K562 (cell line): ENCODE results near the gene CRYBB2. TPM values are rescaled to one million over a fixed set of nuclear protein-coding genes. Genes with fewer than 3 reads are reported as not detected.

Source experiments
- ATAC-seq: fragments of 200-7000 bp; cut with Tn5 transposase; 3 replicates; pipeline ENCODE4 v1.9.1; 2020; ENCODE audit warnings: moderate library complexity
- BruUV-seq: library from RNA; stranded (reverse); fragments of 400-500 nt; replicated peaks from 2 replicates; lab custom pipeline; 2021; lab: Mats Ljungman, UMichigan
- CTCF ChIA-PET: fragments of 300-600 bp; formaldehyde crosslinking; extraction: SDS; loops from one replicate; lab custom pipeline; 2021; ENCODE audit warnings: low intra/inter-chr PET ratio; lab: Yijun Ruan, JAX
- POLR2A ChIA-PET: fragments of 300-600, 350-650 bp; sonication (Branson Sonifier 250); formaldehyde crosslinking; extraction: SDS; loops from one replicate; lab custom pipeline; 2021; ENCODE audit warnings: antibody characterized with exemption, inconsistent platforms; lab: Yijun Ruan, JAX
- DNase-seq, 4 experiments: peaks; one replicate each; pipeline versions ENCODE4 v3.0.0 to v3.0.0-alpha.2; 2011 to 2018; ENCODE audit warnings: low spot score in 3 of 4, mixed read lengths in 3 of 4; ENCODE audit errors: extremely low read depth in 1 of 4
- FAIRE-seq: peaks from 2 replicates; lab custom pipeline; 2011; peaks lifted over from hg19 to GRCh38; lab: Jason Lieb, UNC
- H2AFZ ChIP-seq: 2 replicates; pipeline ENCODE4 v1.6.0; 2011; ENCODE audit warnings: low read depth, low read length, control low read depth, inconsistent platforms
- H3K27ac ChIP-seq: fragments of 200-600 bp; 3 replicates; pipeline ENCODE4 v1.8.0; 2011; ENCODE audit warnings: low read depth, mild to moderate bottlenecking, control low read depth, inconsistent platforms, low read length, moderate library complexity, mixed read lengths; ENCODE audit errors: extremely low read depth
- H3K27me3 ChIP-seq, 2 experiments: fragments of 300-600 bp in 1 of 2; 2 replicates in 1 of 2; 3 replicates in 1 of 2; pipeline versions ENCODE4 v1.6.0 to v1.8.0; 2011; ENCODE audit warnings: inconsistent platforms in 2 of 2, low read length in 2 of 2, mild to moderate bottlenecking in 1 of 2, mixed read lengths in 1 of 2, moderate library complexity in 1 of 2; ENCODE audit not compliant: control insufficient read depth in 2 of 2, insufficient read depth in 2 of 2
- H3K36me3 ChIP-seq: fragments of 300-600 bp; 3 replicates; pipeline ENCODE4 v1.8.0; 2011; ENCODE audit warnings: mild to moderate bottlenecking, low read length, inconsistent platforms; ENCODE audit not compliant: control insufficient read depth, insufficient read depth
- H3K4me1 ChIP-seq, 2 experiments: fragments of 200-600 bp in 1 of 2; replicated peaks in 1 of 2; 2 replicates in 1 of 2; 3 replicates in 1 of 2; pipeline versions ENCODE4 v1.5.1 to v1.8.0; 2011; ENCODE audit warnings: inconsistent platforms in 2 of 2, low read length in 2 of 2, mild to moderate bottlenecking in 1 of 2, mixed read lengths in 1 of 2, moderate library complexity in 1 of 2; ENCODE audit not compliant: control insufficient read depth in 2 of 2, insufficient read depth in 2 of 2
- H3K4me2 ChIP-seq: 2 replicates; pipeline ENCODE4 v1.6.1; 2011; ENCODE audit warnings: low read length, control low read depth, inconsistent platforms, mixed read lengths; ENCODE audit not compliant: insufficient read depth
- H3K4me3 ChIP-seq: fragments of 200-600 bp; sonication (generic), shearing (Covaris generic); 2 replicates; pipeline ENCODE4 v1.5.1; 2016; ENCODE audit warnings: control low read depth, inconsistent platforms
- H3K79me2 ChIP-seq: fragments of 200-600 bp; 3 replicates; pipeline ENCODE4 v1.8.0; 2011; ENCODE audit warnings: low read length, inconsistent platforms; ENCODE audit not compliant: control insufficient read depth, insufficient read depth
- H3K9ac ChIP-seq, 2 experiments: 2 replicates each; pipeline versions ENCODE4 v1.6.0 to v1.6.1; 2011; ENCODE audit warnings: low read depth in 2 of 2, low read length in 2 of 2, control low read depth in 1 of 2, inconsistent platforms in 1 of 2, mild to moderate bottlenecking in 1 of 2, mixed read lengths in 1 of 2; ENCODE audit not compliant: insufficient read depth in 1 of 2
- H3K9me1 ChIP-seq: one replicate; pipeline ENCODE4 v1.6.0; 2011; ENCODE audit warnings: inconsistent platforms, mild to moderate bottlenecking, low read length, moderate library complexity; ENCODE audit not compliant: control insufficient read depth, insufficient read depth
- H3K9me3 ChIP-seq: replicated peaks from 2 replicates; pipeline ENCODE4 v1.5.1; 2011; ENCODE audit warnings: low read depth, low read length, inconsistent platforms; ENCODE audit not compliant: control insufficient read depth, insufficient read depth
- H4K20me1 ChIP-seq: replicated peaks from 2 replicates; pipeline ENCODE4 v1.6.1; 2011; ENCODE audit warnings: low read length, inconsistent platforms, mixed read lengths; ENCODE audit not compliant: control insufficient read depth, insufficient read depth
- FOXJ2 ChIP-seq: fragments of 200-800 bp; sonication (Bioruptor generic); IDR thresholded peaks from 2 replicates; pipeline ENCODE4 v1.6.1; 2016; ENCODE audit warnings: missing genetic modification characterization, missing compliant biosample characterization
- HNRNPK ChIP-seq: fragments of 200-400 bp; formaldehyde crosslinking; IDR thresholded peaks from one replicate; pipeline ENCODE4 v1.6.1; 2018; ENCODE audit warnings: mild to moderate bottlenecking, low read depth, low read length; ENCODE audit not compliant: poor library complexity, severe bottlenecking
- JUND ChIP-seq, 2 experiments: IDR thresholded peaks; 2 replicates in 1 of 2; 3 replicates in 1 of 2; pipeline ENCODE4 v1.6.1; 2011; ENCODE audit warnings: borderline replicate concordance in 2 of 2, low read depth in 2 of 2, low read length in 2 of 2, improper control_type of control experiment in 1 of 2, missing biosample characterization in 1 of 2, missing genetic modification characterization in 1 of 2, missing genetic modification reagents in 1 of 2
- KAT8 ChIP-seq: fragments of 450-650 bp; IDR thresholded peaks from 2 replicates; pipeline ENCODE4 v1.6.1; 2016; ENCODE audit warnings: low read depth, mild to moderate bottlenecking
- KDM2B ChIP-seq: fragments of 250-450 bp; sonication (Bioruptor Pico); IDR thresholded peaks from 2 replicates; pipeline ENCODE4 v1.8.0; 2021; ENCODE audit warnings: mild to moderate bottlenecking, moderate library complexity
- KDM5B ChIP-seq: fragments of 200-600 bp; sonication (generic); IDR thresholded peaks from 2 replicates; pipeline ENCODE4 v1.6.1; 2012; ENCODE audit warnings: low read depth, mild to moderate bottlenecking, moderate library complexity, low read length, control low read depth, inconsistent platforms; ENCODE audit not compliant: insufficient replicate concordance
- LEF1 ChIP-seq: fragments of 450-650 bp; IDR thresholded peaks from 2 replicates; pipeline ENCODE4 v1.6.1; 2016; ENCODE audit warnings: mild to moderate bottlenecking
- MBD2 ChIP-seq: sonication (generic); IDR thresholded peaks from 2 replicates; pipeline ENCODE4 v1.6.1; 2016; ENCODE audit warnings: low read depth, borderline replicate concordance
- MXD1 ChIP-seq: fragments of 250-450 bp; sonication (Bioruptor Pico); IDR thresholded peaks from 2 replicates; pipeline ENCODE4 v1.8.0; 2021; ENCODE audit warnings: borderline replicate concordance, mild to moderate bottlenecking, moderate library complexity; ENCODE audit not compliant: poor library complexity, severe bottlenecking
- PTBP1 ChIP-seq: fragments of 200-400 bp; formaldehyde crosslinking; IDR thresholded peaks from 2 replicates; pipeline ENCODE4 v1.6.1; 2017; ENCODE audit warnings: low read depth, low read length
- PTTG1 ChIP-seq: fragments of 450-650 bp; IDR thresholded peaks from 2 replicates; pipeline ENCODE4 v1.6.1; 2016; ENCODE audit warnings: low read depth, mild to moderate bottlenecking, missing genetic modification characterization, missing compliant biosample characterization
- SMC3 ChIP-seq: conservative IDR thresholded peaks from 2 replicates; pipeline ENCODE4 v1.6.1; 2011; ENCODE audit warnings: low read depth, low read length, improper control_type of control experiment; ENCODE audit not compliant: insufficient read depth
- TAF7 ChIP-seq: fragments of 450-650 bp; IDR thresholded peaks from 2 replicates; pipeline ENCODE4 v1.6.1; 2016; ENCODE audit warnings: missing genetic modification characterization, missing compliant biosample characterization
- TAF9B ChIP-seq: fragments of 450-650 bp; IDR thresholded peaks from 2 replicates; pipeline ENCODE4 v1.6.1; 2018; ENCODE audit warnings: mild to moderate bottlenecking; ENCODE audit not compliant: partially characterized antibody
- UBTF ChIP-seq, 2 experiments: IDR thresholded peaks; 2 replicates each; pipeline ENCODE4 v1.6.1; 2012; ENCODE audit warnings: improper control_type of control experiment in 2 of 2, low read depth in 2 of 2, low read length in 2 of 2, borderline replicate concordance in 1 of 2
- ZBTB17 ChIP-seq: fragments of 450-650 bp; formaldehyde crosslinking; IDR thresholded peaks from 2 replicates; pipeline ENCODE4 v1.4.0; 2020; ENCODE audit warnings: mild to moderate bottlenecking
- ZNF140 ChIP-seq: fragments of 250-450 bp; sonication (Bioruptor Pico); IDR thresholded peaks from 2 replicates; pipeline ENCODE4 v1.8.0; 2021; ENCODE audit warnings: moderate library complexity, mild to moderate bottlenecking, inconsistent platforms
- ZNF644 ChIP-seq: fragments of 200-800 bp; sonication (Bioruptor generic); IDR thresholded peaks from 2 replicates; pipeline ENCODE4 v1.6.1; 2016; ENCODE audit warnings: low read depth, missing genetic modification characterization, missing compliant biosample characterization
- WGBS: fragments of 100-300 bp; shearing (Covaris generic); methylation state at CpG from one replicate; pipeline ENCODE4 v1.1.6; 2016; ENCODE audit warnings: low coverage, mixed read lengths; ENCODE audit not compliant: insufficient coverage; ENCODE audit errors: missing lambda C conversion rate; 5-methylcytosine and 5-hydroxymethylcytosine counted together
- in situ Hi-C: fragments of 300-500 bp; cut with MboI; formaldehyde crosslinking; loops from 4 replicates; pipeline ENCODE4 v1.15.0; 2018; ENCODE audit warnings: inconsistent platforms, mixed read lengths
- intact Hi-C: fragments of 100-400 bp; cut with micrococcal nuclease; formaldehyde crosslinking; loops from 2 replicates; pipeline ENCODE4 v1.14.2; 2022
- polyA plus RNA-seq, 8 experiments: library from polyadenylated mRNA; depleted of rRNA in 4 of 8; stranded (reverse) in 5 of 8; unstranded in 3 of 8; fragments of >200 nt; fragmentation: Nextera tagmentation in 2 of 8; fragmentation: Illumina TruSeq in 1 of 8; extraction: Ambion mirVana in 2 of 8; extraction: Trizol in 1 of 8; gene quantifications; 2 replicates each; pipeline versions ENCODE4 v1.2.1 to v1.2.3, GENCODE V29; 2011 to 2014; ENCODE audit warnings: inconsistent platforms in 1 of 8, missing spikeins in 1 of 8
- total RNA-seq, 7 experiments: library from RNA; depleted of rRNA in 6 of 7; stranded (reverse); fragments of >200 nt in 6 of 7; fragmentation: Illumina TruSeq in 2 of 7; extraction: Trizol in 2 of 7; gene quantifications; 2 replicates each; pipeline versions ENCODE4 v1.2.1 to v1.2.3, GENCODE V29; 2011 to 2021; ENCODE audit warnings: low replicate concordance in 1 of 7

Gene CRYBB2
- total and polyA plus RNA-seq, 9 of the 15 experiments (the other 6 are each of a cell fraction or from before 2014, with no cell fraction given), result not detected

- Histone ChIP-seq H3K79me2 (no peaks in the 10 kb centered on the region), H3K27ac (no peak overlapping the region), H2AFZ (no peak overlapping the region), H3K9ac (no peak overlapping the region), H3K9me1 (no peaks in the 10 kb centered on the region), H3K4me2 (no peak overlapping the region), H3K9me3 (no peaks in the 10 kb centered on the region), H3K27me3 (peaks cover 0 to 8% of the 10 kb centered on the region in 2 experiments; a peak in 1 of 5 replicates), H4K20me1 (no peaks in the 10 kb centered on the region; the same call in 1 of the 2 replicates), H3K4me3 (no peak overlapping the region), H3K36me3 (no peaks in the 10 kb centered on the region), H3K4me1 (no peaks in the 10 kb centered on the region)
- ChIA-PET CTCF (no interaction called here), POLR2A (no interaction called here)
- intact Hi-C loops, result no loop called here
- no TSS peak for BruUV-seq
- no peak for ATAC-seq
- DNase-seq, result no peak
- no peak for FAIRE-seq
- TF ChIP-seq TAF7 (tag), result no peak
- no peak for TF ChIP-seq MBD2
- TF ChIP-seq HNRNPK, result no peak
- TF ChIP-seq LEF1, result no peak
- no peak for TF ChIP-seq FOXJ2 (tag)
- TF ChIP-seq KDM2B, result no peak
- no peak for TF ChIP-seq ZNF644 (tag)
- TF ChIP-seq UBTF (IDR thresholded peaks at IDR 0.05; ENCODE audit: borderline replicate concordance in 1 of 2, low read depth in 2 of 2, low read length in 2 of 2), result no peak
- TF ChIP-seq KAT8, result no peak
- TF ChIP-seq SMC3, result no peak
- TF ChIP-seq TAF9B, result no peak
- no peak for TF ChIP-seq PTTG1 (tag)
- no peak for TF ChIP-seq PTBP1
- no peak for TF ChIP-seq KDM5B
- TF ChIP-seq JUND (IDR thresholded peaks at IDR 0.05; ENCODE audit: borderline replicate concordance, low read depth, low read length), result no peak
- no peak for TF ChIP-seq JUND (tag; IDR thresholded peaks at IDR 0.05; ENCODE audit: borderline replicate concordance, low read depth, low read length)
- no peak for TF ChIP-seq MXD1 (CRISPR knock-in tag)
- no peak for TF ChIP-seq ZNF140 (CRISPR knock-in tag)
- TF ChIP-seq ZBTB17 (CRISPR knock-in tag), result no peak
- in situ Hi-C loops, result no loop called here
- 0% methylated on average over 4 of the region's 4 CpGs for WGBS
Measured at GRCh38 chr22:25193130-25193529, 26.3 kb upstream of the CRYBB2 start.
